Ramos (cell line): ENCODE data around the gene ZNF579.
"Not testable (repeated sequence)": the region's sequence is repeated elsewhere in the genome, so short reads cannot be mapped to it uniquely, and the experiment has no call there.

ENCODE experiments used
- in situ Hi-C: fragments of 300-500 bp; cut with MboI; formaldehyde crosslinking; loops from one replicate; pipeline ENCODE4 v1.14.3; 2022; ENCODE audit warnings: low sequenced_read_pairs; ENCODE audit not compliant: unreplicated experiment

ZNF579 gene

DNA sequence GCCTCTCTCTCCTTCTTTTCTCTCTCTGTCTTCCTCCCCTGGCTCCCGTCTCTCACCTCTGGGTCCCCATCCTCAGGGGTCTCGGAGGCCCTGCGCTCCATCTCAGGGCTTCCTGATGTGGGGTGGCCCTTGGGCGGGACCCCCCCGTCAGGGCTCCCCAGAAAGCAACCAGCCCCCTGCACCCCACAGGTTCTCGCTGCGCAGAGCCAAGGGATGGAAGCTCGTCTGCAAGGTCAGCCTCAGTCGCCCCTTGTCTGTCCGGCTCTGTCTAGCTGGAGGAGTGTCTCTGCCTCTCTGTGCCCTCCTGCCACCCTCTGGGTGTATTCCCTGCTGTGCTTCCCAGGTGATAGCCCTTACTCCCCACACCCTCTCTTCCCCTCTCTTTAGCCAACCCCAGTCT lies 35.2 kb downstream of the ZNF579 start, which contains the start of gene SBK3:
TSS of gene SBK3 (minus strand) at position 101 of the 400 bp plus-strand sequence. CDS start at position 101, 0 bp downstream.
- in situ Hi-C loops, result no loop called here

GRCh38 chr19:55544776-55545439 lies 35.7 kb downstream of the ZNF579 start:
- in situ Hi-C loops, result no loop called here

GRCh38 chr19:55544014-55544413 lies 36.6 kb downstream of the ZNF579 start:
- in situ Hi-C loops, result no loop called here

GRCh38 chr19:55543567-55543966 lies 37.1 kb downstream of the ZNF579 start:
- in situ Hi-C loops, result no loop called here

DNA sequence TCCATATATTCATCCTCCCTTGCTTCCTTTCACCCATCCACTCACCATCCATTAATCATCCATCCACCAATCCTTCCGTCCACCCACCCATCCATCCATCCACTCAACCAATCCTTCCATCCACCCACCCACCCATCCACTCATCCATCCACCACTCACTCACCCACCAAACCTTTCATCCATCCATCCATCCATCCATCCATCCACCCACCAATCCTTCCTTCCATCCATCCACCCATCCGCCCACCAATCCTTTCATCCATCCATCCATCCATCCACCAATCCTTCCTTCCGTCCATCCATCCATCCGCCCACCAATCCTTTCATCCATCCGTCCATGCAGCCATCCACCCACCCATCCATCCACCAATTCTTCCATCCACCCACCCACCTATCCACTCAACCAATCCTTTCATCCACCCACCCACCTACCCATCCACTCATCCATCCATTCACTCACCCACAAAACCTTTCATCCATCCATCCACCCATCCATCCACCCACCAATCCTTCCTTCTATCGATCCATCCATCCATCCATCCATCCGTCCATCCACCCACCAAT lies 38.3 kb downstream of the ZNF579 start:
- in situ Hi-C loops, result no loop called here

DNA sequence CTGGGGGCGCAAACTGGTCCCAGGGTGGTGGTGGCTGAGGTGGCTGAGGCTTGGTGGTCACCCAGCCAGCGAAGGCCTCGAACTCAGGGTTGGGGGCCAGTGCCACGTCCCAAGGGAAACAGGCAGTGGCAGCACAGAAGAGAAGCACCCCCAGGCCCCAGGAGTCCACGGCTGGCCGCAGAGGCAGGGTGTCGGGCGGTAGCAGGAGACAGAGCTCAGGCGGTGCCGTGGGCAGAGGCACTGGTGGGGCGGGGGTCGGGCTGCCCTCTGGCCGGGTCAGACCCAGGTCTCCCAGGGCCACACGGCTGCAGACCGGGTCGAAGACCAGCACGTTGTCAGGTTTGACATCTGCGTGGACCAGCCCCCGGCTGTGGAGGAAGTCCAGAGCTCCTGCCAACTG lies 39.6 kb downstream of the ZNF579 start:
- in situ Hi-C loops, result no loop called here

- in situ Hi-C loops, result no loop called here
These were observed 40.0 kb downstream of the ZNF579 start for GRCh38 chr19:55540619-55541018.

- in situ Hi-C loops, result no loop called here
These were observed 41.3 kb downstream of the ZNF579 start for GRCh38 chr19:55539090-55539984.

- in situ Hi-C loops, result no loop called here
These were observed 42.5 kb downstream of the ZNF579 start for GRCh38 chr19:55538132-55538531.

GRCh38 chr19:55537741-55538111 lies 42.9 kb downstream of the ZNF579 start:
- in situ Hi-C loops, result no loop called here

GRCh38 chr19:55536951-55537740 lies 43.5 kb downstream of the ZNF579 start, which contains the start of gene SBK2:
Gene SBK2, minus strand, starts transcription at chr19:55537133. Its CDS starts 839 bp downstream, at chr19:55536294.
- in situ Hi-C loops, result no loop called here

DNA sequence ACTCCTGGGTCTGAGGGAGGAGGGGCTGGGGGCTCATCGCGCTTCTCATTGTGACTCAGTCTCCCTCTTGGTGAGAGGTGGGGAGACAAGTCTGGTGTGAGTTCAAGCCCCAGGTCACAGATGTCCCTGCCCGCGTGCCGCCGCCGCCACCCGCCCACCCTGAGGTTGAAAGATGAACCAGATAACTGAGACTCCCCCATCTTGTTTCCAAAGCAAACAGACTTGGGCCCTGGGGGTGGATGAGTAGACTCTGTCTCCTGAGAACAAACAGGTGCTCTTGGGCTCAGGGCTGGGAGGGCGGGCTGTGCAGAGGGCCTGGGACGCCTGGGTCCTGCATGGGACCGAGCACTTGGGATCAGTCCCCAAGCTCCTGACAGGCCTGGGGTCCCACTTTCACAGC lies 44.3 kb downstream of the ZNF579 start:
- in situ Hi-C loops, result no loop called here

- in situ Hi-C loops, result no loop called here
These were observed 44.7 kb downstream of the ZNF579 start for GRCh38 chr19:55535965-55536350.

- in situ Hi-C loops, result no loop called here
These were observed 45.3 kb downstream of the ZNF579 start for GRCh38 chr19:55535173-55535964.

DNA sequence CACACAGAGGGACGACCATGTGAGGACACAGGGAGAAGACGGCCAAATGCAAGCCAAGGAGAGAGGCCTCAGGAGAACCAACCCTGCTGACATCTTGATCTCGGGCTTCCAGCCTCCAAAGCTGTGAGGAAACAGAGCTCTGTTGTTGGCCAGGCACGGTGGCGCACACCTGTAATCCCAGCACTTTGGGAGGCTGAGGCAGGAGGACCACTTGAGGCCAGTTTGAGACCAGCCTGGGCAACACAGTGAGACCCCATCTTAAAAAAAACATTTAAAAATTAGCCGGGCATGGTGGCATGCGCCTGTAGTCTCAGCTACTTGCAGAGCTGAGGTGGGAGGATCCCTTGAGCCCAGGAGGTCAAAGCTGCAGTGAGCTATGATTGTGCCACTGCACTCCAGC lies 46.4 kb downstream of the ZNF579 start:
- in situ Hi-C loops, result not testable (repeated sequence)

- in situ Hi-C loops, result no loop called here
These were observed 49.7 kb downstream of the ZNF579 start for GRCh38 chr19:55530996-55531395.

GRCh38 chr19:55529636-55530234 lies 50.9 kb downstream of the ZNF579 start:
- in situ Hi-C loops, result no loop called here

DNA sequence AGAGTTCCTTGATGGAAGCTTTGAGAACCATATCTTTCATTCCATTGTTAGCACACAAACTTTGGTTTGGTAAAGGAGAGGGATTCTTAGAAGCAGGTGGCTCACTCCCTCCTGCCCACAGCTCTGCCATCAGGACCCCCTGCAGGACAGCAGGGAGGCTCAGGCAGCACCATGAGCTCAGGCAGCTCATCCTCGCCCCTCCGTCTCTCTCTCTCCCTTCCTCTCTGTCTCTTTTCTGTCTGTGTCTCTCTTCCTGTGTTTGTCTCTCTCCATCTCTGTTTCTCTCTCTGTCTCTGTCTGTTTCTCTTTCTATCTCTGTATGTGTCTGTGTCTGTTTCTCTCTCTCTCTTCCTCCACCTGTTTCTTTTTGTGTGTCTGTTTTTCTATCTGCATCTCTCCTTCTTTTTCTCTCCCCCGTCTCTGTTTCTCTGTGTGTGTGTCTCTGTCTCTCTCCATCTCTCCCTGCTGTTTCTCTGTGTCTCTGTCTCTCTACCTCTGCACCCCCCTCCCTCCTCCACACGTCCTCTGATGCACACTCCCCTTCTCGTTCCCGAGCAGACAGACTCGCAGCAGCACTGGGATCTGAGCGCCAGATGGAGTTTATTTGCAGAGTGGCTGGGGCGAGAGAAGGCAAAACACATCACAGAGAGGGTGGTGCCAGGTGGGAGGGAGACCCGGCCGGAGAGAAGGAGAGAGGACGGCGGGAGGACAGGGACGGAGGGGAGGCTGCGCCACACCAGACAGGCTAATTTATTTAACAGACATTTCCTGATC lies 52.4 kb downstream of the ZNF579 start:
- in situ Hi-C loops, result no loop called here
